ENCODE measurements around the gene PAIP2.

DNA sequence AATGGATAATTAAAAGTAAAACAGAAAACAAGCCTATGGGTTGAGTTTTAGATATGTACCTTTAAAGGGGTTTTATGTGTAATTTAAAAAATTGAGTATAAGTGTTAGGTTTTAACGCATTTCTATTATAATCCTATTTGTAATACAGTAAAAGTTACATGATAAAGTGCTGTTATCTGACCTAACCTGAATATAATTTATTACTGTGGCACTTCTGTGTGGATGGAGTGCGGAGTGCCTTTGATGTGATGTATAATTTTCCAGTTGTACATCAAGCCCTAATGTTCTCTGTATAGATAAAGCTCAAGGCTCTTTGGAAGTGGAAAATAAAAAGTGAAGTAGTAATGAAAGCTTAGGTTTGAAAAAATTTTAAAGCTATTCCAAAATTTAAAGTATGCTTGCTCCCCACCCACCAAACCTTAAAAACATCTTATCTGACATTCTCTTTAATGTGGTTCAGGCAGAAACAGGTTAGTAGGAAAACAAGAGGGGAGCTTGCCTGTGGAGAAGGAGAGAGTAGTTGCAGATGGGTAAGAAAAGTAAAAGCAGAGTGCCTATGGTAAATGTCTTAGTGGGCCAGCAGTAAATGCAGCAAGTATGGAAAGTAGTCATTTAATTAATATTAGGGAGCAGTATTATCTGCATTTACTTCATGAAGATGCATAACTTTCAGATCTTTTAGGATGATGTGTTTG, 44.1 kb upstream of the PAIP2 start:
- no peak for TF ChIP-seq EP300 (IDR thresholded peaks at IDR 0.05; ENCODE audit: low read depth)
- TF ChIP-seq CTCF (IDR thresholded peaks at IDR 0.05): no peak
- no peak for TF ChIP-seq POLR2A (IDR thresholded peaks at IDR 0.05)

Data from transverse colon (tissue), 3 donors.